K562 (cell line): ENCODE data around the gene CXorf65. TPM values are rescaled to one million over a fixed set of nuclear protein-coding genes. Genes with fewer than 3 reads are reported as not detected.

Experiments
- ADNP ChIP-seq: fragments of 200-800 bp; sonication (Bioruptor generic); IDR thresholded peaks from 2 replicates; pipeline ENCODE4 v1.6.1; 2016; ENCODE audit warnings: missing genetic modification characterization, missing compliant biosample characterization
- BHLHE40 ChIP-seq: IDR thresholded peaks from 2 replicates; pipeline ENCODE4 v1.6.1; 2011; ENCODE audit warnings: low read length, improper control_type of control experiment
- CBX2 ChIP-seq: fragments of 200-600 bp; sonication (generic); IDR thresholded peaks from one replicate; pipeline ENCODE4 v1.6.1; 2012; ENCODE audit warnings: mild to moderate bottlenecking, low read length, inconsistent platforms; ENCODE audit not compliant: insufficient read depth, poor library complexity, severe bottlenecking
- CHD4 ChIP-seq: fragments of 200-600 bp; sonication (generic); IDR thresholded peaks from 3 replicates; pipeline ENCODE4 v1.6.1; 2012; ENCODE audit warnings: low read depth, mild to moderate bottlenecking, mixed read lengths, low read length, inconsistent platforms; ENCODE audit not compliant: insufficient read depth, insufficient replicate concordance, poor library complexity, severe bottlenecking
- DACH1 ChIP-seq: fragments of 450-650 bp; IDR thresholded peaks from 2 replicates; pipeline ENCODE4 v1.6.1; 2018; ENCODE audit not compliant: partially characterized antibody
- DIDO1 ChIP-seq: fragments of 450-650 bp; IDR thresholded peaks from 2 replicates; pipeline ENCODE4 v1.6.1; 2016; ENCODE audit warnings: low read depth, missing biosample characterization, missing genetic modification characterization
- ERF ChIP-seq: fragments of 450-650 bp; formaldehyde crosslinking; IDR thresholded peaks from 2 replicates; pipeline ENCODE4 v1.4.0; 2020; ENCODE audit warnings: mild to moderate bottlenecking, mixed read lengths
- EZH2 ChIP-seq: IDR thresholded peaks from 2 replicates; pipeline ENCODE4 v1.6.1; 2012; ENCODE audit warnings: low read depth, mild to moderate bottlenecking, inconsistent platforms, low read length, borderline replicate concordance
- MTA1 ChIP-seq: fragments of 450-650 bp; IDR thresholded peaks from 2 replicates; pipeline ENCODE4 v1.6.1; 2017; ENCODE audit warnings: borderline replicate concordance
- NCOA2 ChIP-seq, 2 experiments: fragments of 450-650 bp; IDR thresholded peaks; 2 replicates each; pipeline ENCODE4 v1.6.1; 2018; ENCODE audit warnings: mild to moderate bottlenecking in 2 of 2, moderate library complexity in 1 of 2; ENCODE audit not compliant: partially characterized antibody in 2 of 2
- NEUROD1 ChIP-seq: fragments of 150-350 bp; IDR thresholded peaks from 2 replicates; pipeline ENCODE4 v1.6.1; 2014; ENCODE audit warnings: borderline replicate concordance, low read length, low read depth; ENCODE audit not compliant: partially characterized antibody
- NFIC ChIP-seq: fragments of 450-650 bp; IDR thresholded peaks from 2 replicates; pipeline ENCODE4 v1.6.1; 2017; ENCODE audit warnings: mild to moderate bottlenecking, inconsistent platforms
- NFRKB ChIP-seq: fragments of 450-650 bp; IDR thresholded peaks from 2 replicates; pipeline ENCODE4 v1.6.1; 2016; ENCODE audit warnings: low read depth
- NFYB ChIP-seq: IDR thresholded peaks from 2 replicates; pipeline ENCODE4 v1.6.1; 2011; ENCODE audit warnings: mild to moderate bottlenecking, moderate library complexity; ENCODE audit not compliant: insufficient read length; ENCODE audit errors: extremely low read depth
- RB1 ChIP-seq: fragments of 450-650 bp; IDR thresholded peaks from 2 replicates; pipeline ENCODE4 v1.6.1; 2017; ENCODE audit warnings: low read depth, mild to moderate bottlenecking
- SMARCC2 ChIP-seq: fragments of 450-650 bp; IDR thresholded peaks from 2 replicates; pipeline ENCODE4 v1.6.1; 2017; ENCODE audit warnings: antibody characterized with exemption, moderate library complexity, mild to moderate bottlenecking, low read depth
- TCF7L2 ChIP-seq: fragments of 150-350 bp; IDR thresholded peaks from 2 replicates; pipeline ENCODE4 v1.6.1; 2016; ENCODE audit warnings: low read depth, mild to moderate bottlenecking, low read length, moderate library complexity
- TEAD1 ChIP-seq, 2 experiments: fragments of 450-650 bp in 1 of 2; sonication (generic) in 1 of 2; formaldehyde crosslinking; IDR thresholded peaks; 2 replicates each; pipeline versions ENCODE4 v1.4.0 to v1.8.0; 2020 to 2022; ENCODE audit warnings: mild to moderate bottlenecking in 2 of 2, missing genetic modification reagents in 1 of 2
- ZBTB1 ChIP-seq: sonication (generic); formaldehyde crosslinking; IDR thresholded peaks from 2 replicates; pipeline ENCODE4 v1.8.1; 2023; ENCODE audit warnings: missing genetic modification reagents, low read depth, mild to moderate bottlenecking, borderline replicate concordance
- ZNF282 ChIP-seq: sonication (generic); formaldehyde crosslinking; IDR thresholded peaks from 2 replicates; pipeline ENCODE4 v1.8.1; 2023; ENCODE audit warnings: missing genetic modification reagents
- ZNF445 ChIP-seq: fragments of 250-450 bp; sonication (Bioruptor Pico); IDR thresholded peaks from 2 replicates; pipeline ENCODE4 v1.4.0; 2020; ENCODE audit warnings: low read depth, mild to moderate bottlenecking, moderate library complexity
- ZNF77 ChIP-seq: fragments of 250-450 bp; sonication (Bioruptor Pico); IDR thresholded peaks from 2 replicates; pipeline ENCODE4 v1.5.0; 2020
- polyA plus RNA-seq, 8 experiments: library from polyadenylated mRNA; depleted of rRNA in 4 of 8; stranded (reverse) in 5 of 8; unstranded in 3 of 8; fragments of >200 nt; fragmentation: Nextera tagmentation in 2 of 8; fragmentation: Illumina TruSeq in 1 of 8; extraction: Ambion mirVana in 2 of 8; extraction: Trizol in 1 of 8; gene quantifications; 2 replicates each; pipeline versions ENCODE4 v1.2.1 to v1.2.3, GENCODE V29; 2011 to 2014; ENCODE audit warnings: inconsistent platforms in 1 of 8, missing spikeins in 1 of 8
- total RNA-seq, 7 experiments: library from RNA; depleted of rRNA in 6 of 7; stranded (reverse); fragments of >200 nt in 6 of 7; fragmentation: Illumina TruSeq in 2 of 7; extraction: Trizol in 2 of 7; gene quantifications; 2 replicates each; pipeline versions ENCODE4 v1.2.1 to v1.2.3, GENCODE V29; 2011 to 2021; ENCODE audit warnings: low replicate concordance in 1 of 7
- TF ChIP-seq, protein P1 (sequence below): IDR thresholded peaks from 2 replicates; pipeline ENCODE4 v1.6.1; 2016; ENCODE audit warnings: missing genetic modification characterization, missing compliant biosample characterization
- TF ChIP-seq, protein P2 (sequence below): sonication (generic); formaldehyde crosslinking; IDR thresholded peaks from 2 replicates; pipeline ENCODE4 v1.8.0; 2022; ENCODE audit warnings: mild to moderate bottlenecking, missing genetic modification reagents, borderline replicate concordance
- TF ChIP-seq, protein P3 (sequence below): IDR thresholded peaks from 2 replicates; pipeline ENCODE4 v1.6.1; 2011; ENCODE audit not compliant: insufficient read length; ENCODE audit errors: extremely low read depth

Gene CXorf65
- total and polyA plus RNA-seq, 9 of the 15 experiments (the other 6 are each of a cell fraction or from before 2014, with no cell fraction given): 1.4 to 8.4 (median 2.9) TPM

DNA sequence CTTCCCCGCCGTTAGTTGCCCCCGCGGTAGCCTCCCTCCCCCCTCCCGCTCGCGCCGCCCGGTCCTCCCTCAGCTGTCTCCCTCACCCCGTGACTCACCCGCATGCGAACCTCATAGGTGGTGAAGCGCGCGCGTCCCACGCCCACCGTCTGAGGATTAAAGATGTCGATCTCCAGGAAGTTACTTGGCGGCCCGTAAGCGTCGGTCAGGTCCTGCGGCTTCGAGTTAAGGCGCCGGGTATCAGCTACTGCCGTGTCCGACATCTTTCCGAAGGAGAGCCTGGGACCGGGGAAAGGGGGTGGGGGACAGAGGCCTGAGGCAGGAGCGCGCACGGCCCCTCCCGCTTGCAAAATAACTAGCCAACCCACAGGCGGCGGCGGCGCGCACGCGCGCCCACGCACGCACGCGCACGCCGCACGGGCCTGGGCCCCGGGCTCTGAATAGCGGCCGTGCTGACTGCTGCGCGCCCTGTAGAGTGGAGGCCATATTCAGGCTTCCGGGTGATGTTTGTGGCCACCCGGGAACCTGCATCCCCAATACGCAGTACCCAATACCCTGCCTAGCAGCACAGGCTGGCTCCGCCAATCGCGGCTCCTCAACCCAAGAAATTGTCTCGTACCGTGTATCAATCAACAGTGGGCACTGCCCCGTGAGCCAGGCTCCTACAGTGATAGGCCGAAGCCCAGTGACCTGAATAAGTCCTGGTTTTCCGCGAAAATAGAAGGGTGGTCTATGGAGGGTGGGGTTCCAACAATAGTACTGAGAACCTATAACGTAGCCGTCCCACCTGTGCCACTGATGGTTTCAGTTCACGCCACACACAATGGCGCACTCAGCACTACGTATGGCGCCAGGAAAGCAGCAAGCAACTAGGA is 38.3 kb downstream of the CXorf65 start, which contains the start of gene SNX12 (continued):
- 0 out of 2 replicates have a peak, but pooled peaks have one; percentile 31 for TF ChIP-seq NFRKB
- no peak for TF ChIP-seq CHD4
- TF ChIP-seq, protein P1, sequence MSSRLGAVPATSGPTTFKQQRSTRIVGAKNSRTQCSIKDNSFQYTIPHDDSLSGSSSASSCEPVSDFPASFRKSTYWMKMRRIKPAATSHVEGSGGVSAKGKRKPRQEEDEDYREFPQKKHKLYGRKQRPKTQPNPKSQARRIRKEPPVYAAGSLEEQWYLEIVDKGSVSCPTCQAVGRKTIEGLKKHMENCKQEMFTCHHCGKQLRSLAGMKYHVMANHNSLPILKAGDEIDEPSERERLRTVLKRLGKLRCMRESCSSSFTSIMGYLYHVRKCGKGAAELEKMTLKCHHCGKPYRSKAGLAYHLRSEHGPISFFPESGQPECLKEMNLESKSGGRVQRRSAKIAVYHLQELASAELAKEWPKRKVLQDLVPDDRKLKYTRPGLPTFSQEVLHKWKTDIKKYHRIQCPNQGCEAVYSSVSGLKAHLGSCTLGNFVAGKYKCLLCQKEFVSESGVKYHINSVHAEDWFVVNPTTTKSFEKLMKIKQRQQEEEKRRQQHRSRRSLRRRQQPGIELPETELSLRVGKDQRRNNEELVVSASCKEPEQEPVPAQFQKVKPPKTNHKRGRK (tag): no peak
- TF ChIP-seq ZNF282 (CRISPR knock-in tag): no peak
- peak; percentile 95 for TF ChIP-seq BHLHE40
- TF ChIP-seq, protein P2, sequence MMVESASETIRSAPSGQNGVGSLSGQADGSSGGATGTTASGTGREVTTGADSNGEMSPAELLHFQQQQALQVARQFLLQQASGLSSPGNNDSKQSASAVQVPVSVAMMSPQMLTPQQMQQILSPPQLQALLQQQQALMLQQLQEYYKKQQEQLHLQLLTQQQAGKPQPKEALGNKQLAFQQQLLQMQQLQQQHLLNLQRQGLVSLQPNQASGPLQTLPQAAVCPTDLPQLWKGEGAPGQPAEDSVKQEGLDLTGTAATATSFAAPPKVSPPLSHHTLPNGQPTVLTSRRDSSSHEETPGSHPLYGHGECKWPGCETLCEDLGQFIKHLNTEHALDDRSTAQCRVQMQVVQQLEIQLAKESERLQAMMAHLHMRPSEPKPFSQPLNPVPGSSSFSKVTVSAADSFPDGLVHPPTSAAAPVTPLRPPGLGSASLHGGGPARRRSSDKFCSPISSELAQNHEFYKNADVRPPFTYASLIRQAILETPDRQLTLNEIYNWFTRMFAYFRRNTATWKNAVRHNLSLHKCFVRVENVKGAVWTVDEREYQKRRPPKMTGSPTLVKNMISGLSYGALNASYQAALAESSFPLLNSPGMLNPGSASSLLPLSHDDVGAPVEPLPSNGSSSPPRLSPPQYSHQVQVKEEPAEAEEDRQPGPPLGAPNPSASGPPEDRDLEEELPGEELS (CRISPR knock-in tag): no peak
- TF ChIP-seq MTA1: no peak
- no peak for TF ChIP-seq ZNF445
- peak; percentile 36; the same call in 1 of the 2 replicates for TF ChIP-seq DIDO1 (tag)
- TF ChIP-seq SMARCC2: no peak
- no peak for TF ChIP-seq ZBTB1 (CRISPR knock-in tag)
- TF ChIP-seq NFYB: peak; percentile 13
- 0 out of 4 replicates have a peak, but pooled peaks of 1 of the 2 experiments have one; percentile 33 for TF ChIP-seq TEAD1 (CRISPR knock-in tag; IDR thresholded peaks at IDR 0.05)
- TF ChIP-seq ZNF77: no peak
- TF ChIP-seq NEUROD1: peak; percentile 27
- peak; percentile 97 for TF ChIP-seq RB1
- peak; percentile 32 for TF ChIP-seq DACH1
- no peak for TF ChIP-seq CBX2
- TF ChIP-seq NFIC: peak; percentile 29
- no peak for TF ChIP-seq ADNP (tag)
- no peak for TF ChIP-seq NCOA2 (IDR thresholded peaks at IDR 0.05; ENCODE audit: partially characterized antibody in 2 of 2)
- TF ChIP-seq TCF7L2: no peak
- no peak for TF ChIP-seq ERF (CRISPR knock-in tag)
- TF ChIP-seq, protein P3, sequence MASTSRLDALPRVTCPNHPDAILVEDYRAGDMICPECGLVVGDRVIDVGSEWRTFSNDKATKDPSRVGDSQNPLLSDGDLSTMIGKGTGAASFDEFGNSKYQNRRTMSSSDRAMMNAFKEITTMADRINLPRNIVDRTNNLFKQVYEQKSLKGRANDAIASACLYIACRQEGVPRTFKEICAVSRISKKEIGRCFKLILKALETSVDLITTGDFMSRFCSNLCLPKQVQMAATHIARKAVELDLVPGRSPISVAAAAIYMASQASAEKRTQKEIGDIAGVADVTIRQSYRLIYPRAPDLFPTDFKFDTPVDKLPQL: no peak
- no peak for TF ChIP-seq EZH2
